GM12865 (cell line): ENCODE data around the gene FAM180A.

Experiments used
- DNase-seq: peaks from one replicate; pipeline ENCODE4 v3.0.0; 2010; ENCODE audit warnings: low read depth
- H3K4me3 ChIP-seq: 2 replicates; pipeline ENCODE4 v1.5.1; 2011; ENCODE audit warnings: mild to moderate bottlenecking, low read depth, low read length, control low read depth
- CTCF ChIP-seq: IDR thresholded peaks from 2 replicates; pipeline ENCODE4 v1.5.1; 2011; ENCODE audit warnings: low read length, control low read depth, low read depth, inconsistent platforms; ENCODE audit not compliant: insufficient read depth; ENCODE audit errors: missing control alignments

Gene FAM180A

GRCh38 chr7:135756191-135756590 lies 7.6 kb upstream of the FAM180A start:
- TF ChIP-seq CTCF, result no peak
- DNase-seq, result no peak
- H3K4me3 ChIP-seq, result no peak overlapping the region

- no peak overlapping the region for H3K4me3 ChIP-seq
- no peak for TF ChIP-seq CTCF
- DNase-seq, result no peak
Observed at GRCh38 chr7:135755351-135755753, 6.7 kb upstream of the FAM180A start.

GRCh38 chr7:135753616-135754413 lies 5.2 kb upstream of the FAM180A start:
- TF ChIP-seq CTCF, result no peak
- no peak for DNase-seq
- H3K4me3 ChIP-seq, result no peak overlapping the region

- DNase-seq, result no peak
- no peak overlapping the region for H3K4me3 ChIP-seq
- no peak for TF ChIP-seq CTCF
Observed at GRCh38 chr7:135747366-135747765, 1.2 kb downstream of the FAM180A start.

GRCh38 chr7:135745703-135746312 lies 2.8 kb downstream of the FAM180A start:
- no peak for DNase-seq
- TF ChIP-seq CTCF, result no peak
- no peak overlapping the region for H3K4me3 ChIP-seq

GRCh38 chr7:135744938-135745702 lies 3.5 kb downstream of the FAM180A start:
- DNase-seq, result no peak
- no peak for TF ChIP-seq CTCF
- no peak overlapping the region for H3K4me3 ChIP-seq
